HepG2 (cell line): ENCODE data around the gene TBL2. TPM values are rescaled to one million over a fixed set of nuclear protein-coding genes. Genes with fewer than 3 reads are reported as not detected.

Experiments
- BRF2 ChIP-seq: sonication (generic); formaldehyde crosslinking; IDR thresholded peaks from 2 replicates; pipeline ENCODE4 v1.8.1; 2022; ENCODE audit warnings: mild to moderate bottlenecking, missing genetic modification reagents
- DRAP1 ChIP-seq: IDR thresholded peaks from 2 replicates; pipeline ENCODE4 v1.6.1; 2016; ENCODE audit warnings: missing genetic modification reagents, missing compliant biosample characterization
- EZH2 ChIP-seq: conservative IDR thresholded peaks from 2 replicates; pipeline ENCODE4 v1.6.1; 2012; ENCODE audit warnings: mild to moderate bottlenecking, low read depth, low read length, moderate library complexity
- HINFP ChIP-seq: sonication (generic); formaldehyde crosslinking; IDR thresholded peaks from 2 replicates; pipeline ENCODE4 v1.4.0; 2020; ENCODE audit warnings: low read depth, mild to moderate bottlenecking, missing genetic modification reagents
- ISL2 ChIP-seq: sonication (generic); formaldehyde crosslinking; IDR thresholded peaks from 2 replicates; pipeline ENCODE4 v1.5.0; 2020; ENCODE audit warnings: missing genetic modification reagents
- KIAA2018 ChIP-seq: sonication (generic); formaldehyde crosslinking; IDR thresholded peaks from 2 replicates; pipeline ENCODE4 v1.5.0; 2020; ENCODE audit warnings: mild to moderate bottlenecking, missing genetic modification reagents, borderline replicate concordance
- MATR3 ChIP-seq: sonication (generic); formaldehyde crosslinking; IDR thresholded peaks from 2 replicates; pipeline ENCODE4 v1.4.0; 2020; ENCODE audit warnings: missing genetic modification reagents
- MTF2 ChIP-seq: sonication (generic); formaldehyde crosslinking; IDR thresholded peaks from 2 replicates; pipeline ENCODE4 v1.5.0; 2020; ENCODE audit warnings: missing genetic modification reagents, borderline replicate concordance
- NKX3-1 ChIP-seq: sonication (generic); formaldehyde crosslinking; IDR thresholded peaks from 2 replicates; pipeline ENCODE4 v1.5.0; 2020; ENCODE audit warnings: missing genetic modification reagents
- NR0B2 ChIP-seq: sonication (generic); formaldehyde crosslinking; IDR thresholded peaks from 2 replicates; pipeline ENCODE4 v1.4.0; 2020; ENCODE audit warnings: mild to moderate bottlenecking, missing genetic modification reagents
- SRSF4 ChIP-seq: fragments of 200-400 bp; formaldehyde crosslinking; IDR thresholded peaks from one replicate; pipeline ENCODE4 v1.6.1; 2018; ENCODE audit warnings: mild to moderate bottlenecking, low read depth, low read length, moderate library complexity; ENCODE audit not compliant: poor library complexity, severe bottlenecking
- THYN1 ChIP-seq: sonication (generic); formaldehyde crosslinking; IDR thresholded peaks from 2 replicates; pipeline ENCODE4 v1.8.1; 2023; ENCODE audit warnings: low read depth, mild to moderate bottlenecking, moderate library complexity, missing genetic modification reagents, borderline replicate concordance
- ZFX ChIP-seq: sonication (generic); formaldehyde crosslinking; IDR thresholded peaks from 2 replicates; pipeline ENCODE4 v1.4.0; 2020; ENCODE audit warnings: mild to moderate bottlenecking, low read depth, missing genetic modification reagents, moderate library complexity
- ZIK1 ChIP-seq: sonication (generic); formaldehyde crosslinking; IDR thresholded peaks from 2 replicates; pipeline ENCODE4 v1.5.0; 2020; ENCODE audit warnings: mild to moderate bottlenecking, low read depth, missing genetic modification reagents, borderline replicate concordance
- ZNF468 ChIP-seq: sonication (generic); formaldehyde crosslinking; IDR thresholded peaks from 2 replicates; pipeline ENCODE4 v1.8.0; 2022; ENCODE audit warnings: mild to moderate bottlenecking, moderate library complexity, missing genetic modification reagents
- ZNF576 ChIP-seq: sonication (generic); formaldehyde crosslinking; IDR thresholded peaks from 2 replicates; pipeline ENCODE4 v1.4.0; 2020; ENCODE audit warnings: mild to moderate bottlenecking, missing genetic modification reagents
- polyA plus RNA-seq, 8 experiments: library from polyadenylated mRNA; depleted of rRNA in 3 of 8; stranded (reverse) in 7 of 8; unstranded in 1 of 8; fragments of >200 nt; fragmentation: Illumina TruSeq in 4 of 8; extraction: Trizol in 4 of 8; gene quantifications; 2 replicates each; pipeline versions ENCODE4 v1.2.1 to v1.2.3, GENCODE V29; 2011 to 2016; ENCODE audit warnings: low read depth in 4 of 8, missing spikeins in 1 of 8, mixed read lengths in 1 of 8; ENCODE audit not compliant: insufficient read depth in 1 of 8
- total RNA-seq, 5 experiments: library from RNA; depleted of rRNA; stranded (reverse); fragments of >200 nt; fragmentation: Illumina TruSeq; extraction: Trizol; gene quantifications; 2 replicates each; pipeline ENCODE4 v1.2.3, GENCODE V29; 2016; ENCODE audit warnings: low read depth in 1 of 5

Gene TBL2
- total and polyA plus RNA-seq, 2 of the 13 experiments (the other 11 are each of a cell fraction or from before 2014, with no cell fraction given): 43.4 to 47.2 TPM

GRCh38 chr7:73578342-73579128 lies at the start of gene TBL2 (continued):
- TF ChIP-seq NR0B2 (peak; percentile 47; the same call in 1 of the 2 replicates), ZNF576 (CRISPR knock-in tag) (no peak), NKX3-1 (CRISPR knock-in tag) (0 out of 2 replicates have a peak, but pooled peaks have one; percentile 30), KIAA2018 (CRISPR knock-in tag) (no peak), DRAP1 (CRISPR knock-in tag) (peak; percentile 82), ISL2 (CRISPR knock-in tag) (0 out of 2 replicates have a peak, but pooled peaks have one; percentile 10), MTF2 (CRISPR knock-in tag) (no peak), HINFP (CRISPR knock-in tag) (no peak), ZNF468 (CRISPR knock-in tag) (no peak), ZFX (CRISPR knock-in tag) (peak; percentile 96), EZH2 (no peak), BRF2 (CRISPR knock-in tag) (no peak), SRSF4 (no peak), MATR3 (CRISPR knock-in tag) (no peak), ZIK1 (CRISPR knock-in tag) (no peak; the same call in 1 of the 2 replicates), THYN1 (CRISPR knock-in tag) (no peak)
